GM12878 (cell line): ENCODE results near the gene RPLP1. TPM values are rescaled to one million over a fixed set of nuclear protein-coding genes. Genes with fewer than 3 reads are reported as not detected.

ENCODE experiments used
- ATAC-seq: fragments of 200-7000 bp; cut with Tn5 transposase; 3 replicates; pipeline ENCODE4 v1.9.1; 2020; ENCODE audit warnings: mild to moderate bottlenecking, moderate library complexity
- BruUV-seq: library from RNA; stranded (reverse); fragments of 400-500 nt; replicated peaks from 2 replicates; lab custom pipeline; 2021; lab: Mats Ljungman, UMichigan
- CTCF ChIA-PET: fragments of 300-600 bp; sonication (Branson Sonifier 250); formaldehyde crosslinking; extraction: SDS; loops from one replicate; lab custom pipeline; 2021; ENCODE audit warnings: inconsistent platforms; lab: Yijun Ruan, JAX
- POLR2A ChIA-PET: fragments of 350-600 bp; formaldehyde crosslinking; extraction: SDS; loops from one replicate; lab custom pipeline; 2021; ENCODE audit warnings: inconsistent platforms; lab: Charles Lee
- RAD21 ChIA-PET: fragments of 300-600 bp; sonication (Branson Sonifier 250); formaldehyde crosslinking; loops from one replicate; lab custom pipeline; 2023; ENCODE audit warnings: antibody characterized with exemption; ENCODE audit not compliant: unreplicated experiment; lab: Charles Lee
- SMC1A ChIA-PET: fragments of 300-600 bp; sonication (Branson Sonifier 250); formaldehyde crosslinking; loops from one replicate; lab custom pipeline; 2023; ENCODE audit not compliant: unreplicated experiment, uncharacterized antibody; lab: Charles Lee
- DNase-seq: peaks from one replicate; pipeline ENCODE4 v3.0.0-alpha.2; 2011; ENCODE audit warnings: low read depth, low spot score
- FAIRE-seq: peaks from 3 replicates; lab custom pipeline; 2011; peaks lifted over from hg19 to GRCh38; lab: Jason Lieb, UNC
- H2AFZ ChIP-seq: 2 replicates; pipeline ENCODE4 v1.6.0; 2011; ENCODE audit warnings: low read depth, low read length, control low read depth; ENCODE audit not compliant: control insufficient read depth
- H3K27ac ChIP-seq: 2 replicates; pipeline ENCODE4 v1.5.1; 2011; ENCODE audit warnings: control low read depth; ENCODE audit not compliant: control insufficient read depth, insufficient read depth
- H3K27me3 ChIP-seq, 2 experiments: replicated peaks in 1 of 2; 2 replicates each; pipeline versions ENCODE4 v1.6.0 to v1.6.1; 2011; ENCODE audit warnings: low read length in 1 of 2; ENCODE audit not compliant: control insufficient read depth in 2 of 2, insufficient read depth in 2 of 2
- H3K36me3 ChIP-seq, 2 experiments: 2 replicates each; pipeline ENCODE4 v1.5.1; 2011; ENCODE audit warnings: low read length in 1 of 2; ENCODE audit not compliant: control insufficient read depth in 2 of 2, insufficient read depth in 2 of 2
- H3K4me1 ChIP-seq: 2 replicates; pipeline ENCODE4 v1.6.1; 2011; ENCODE audit warnings: mild to moderate bottlenecking, low read length, moderate library complexity, mixed read lengths; ENCODE audit not compliant: control insufficient read depth, insufficient read depth
- H3K4me2 ChIP-seq: 2 replicates; pipeline ENCODE4 v1.6.0; 2011; ENCODE audit warnings: control low read depth; ENCODE audit not compliant: control insufficient read depth, insufficient read depth
- H3K4me3 ChIP-seq: fragments of 200-600 bp; sonication (generic); 2 replicates; pipeline ENCODE4 v1.5.1; 2016
- H3K79me2 ChIP-seq: 2 replicates; pipeline ENCODE4 v1.6.0; 2011; ENCODE audit warnings: low read length; ENCODE audit not compliant: control insufficient read depth, insufficient read depth
- H3K9ac ChIP-seq: 2 replicates; pipeline ENCODE4 v1.8.0; 2011; ENCODE audit warnings: low read length, control low read depth, mixed read lengths; ENCODE audit not compliant: control insufficient read depth, insufficient read depth
- H3K9me3 ChIP-seq: replicated peaks from 3 replicates; pipeline ENCODE4 v1.5.1; 2011; ENCODE audit warnings: mild to moderate bottlenecking, low read length; ENCODE audit not compliant: control insufficient read depth, insufficient read depth
- H4K20me1 ChIP-seq: 2 replicates; pipeline ENCODE4 v1.6.0; 2011; ENCODE audit not compliant: control insufficient read depth, insufficient read depth
- ASH2L ChIP-seq: fragments of 300-600, 200-600 bp; sonication (generic); IDR thresholded peaks from 2 replicates; pipeline ENCODE4 v1.6.1; 2017; ENCODE audit warnings: low read depth, mild to moderate bottlenecking, borderline replicate concordance
- EP300 ChIP-seq, 2 experiments: fragments of 150-350 bp in 1 of 2; IDR thresholded peaks; 2 replicates each; pipeline ENCODE4 v1.6.1; 2011 to 2012; ENCODE audit warnings: low read depth in 2 of 2, low read length in 2 of 2, borderline replicate concordance in 1 of 2, improper control_type of control experiment in 1 of 2, inconsistent platforms in 1 of 2; ENCODE audit not compliant: control insufficient read depth in 1 of 2
- ESRRA ChIP-seq: IDR thresholded peaks from 2 replicates; pipeline ENCODE4 v1.6.1; 2012; ENCODE audit warnings: mild to moderate bottlenecking, low read length, improper control_type of control experiment
- GABPA ChIP-seq: IDR thresholded peaks from 2 replicates; pipeline ENCODE4 v1.6.1; 2014; ENCODE audit warnings: antibody characterized with exemption, low read depth, mild to moderate bottlenecking, inconsistent platforms
- HDGF ChIP-seq: fragments of 450-650 bp; IDR thresholded peaks from 2 replicates; pipeline ENCODE4 v1.6.1; 2016; ENCODE audit warnings: antibody characterized with exemption
- NFIC ChIP-seq: IDR thresholded peaks from 2 replicates; pipeline ENCODE4 v1.6.1; 2012; ENCODE audit warnings: low read depth, mild to moderate bottlenecking, inconsistent platforms, low read length, moderate library complexity
- RAD21 ChIP-seq: IDR thresholded peaks from 2 replicates; pipeline ENCODE4 v1.6.1; 2011; ENCODE audit warnings: mild to moderate bottlenecking, low read depth, low read length, moderate library complexity; ENCODE audit not compliant: insufficient read depth
- REST ChIP-seq: IDR thresholded peaks from 2 replicates; pipeline ENCODE4 v1.6.1; 2012; ENCODE audit warnings: mild to moderate bottlenecking, low read depth, low read length
- SMAD1 ChIP-seq: fragments of 450-650 bp; IDR thresholded peaks from 2 replicates; pipeline ENCODE4 v1.6.1; 2018; ENCODE audit warnings: mild to moderate bottlenecking, low read depth; ENCODE audit not compliant: partially characterized antibody
- SP1 ChIP-seq: IDR thresholded peaks from one replicate; pipeline ENCODE4 v1.6.1; 2011; ENCODE audit warnings: low read depth, low read length
- SPI1 ChIP-seq: IDR thresholded peaks from 2 replicates; pipeline ENCODE4 v1.6.1; 2011; ENCODE audit warnings: low read depth, mild to moderate bottlenecking, low read length, moderate library complexity, borderline replicate concordance; ENCODE audit not compliant: insufficient read depth
- TBL1XR1 ChIP-seq: IDR thresholded peaks from 2 replicates; pipeline ENCODE4 v1.6.1; 2012; ENCODE audit warnings: low read depth, low read length, improper control_type of control experiment
- ZBTB33 ChIP-seq: fragments of 450-650 bp; IDR thresholded peaks from 2 replicates; pipeline ENCODE4 v1.6.1; 2017; ENCODE audit warnings: mild to moderate bottlenecking
- ZNF217 ChIP-seq: fragments of 450-650 bp; IDR thresholded peaks from 2 replicates; pipeline ENCODE4 v1.6.1; 2017; ENCODE audit warnings: antibody characterized with exemption, mild to moderate bottlenecking
- WGBS: methylation state at CpG from one replicate; pipeline ENCODE4 v1.1.6; 2016; ENCODE audit warnings: low lambda C conversion rate; ENCODE audit not compliant: insufficient replicate concordance, insufficient coverage; ENCODE audit errors: missing lambda C conversion rate; 5-methylcytosine and 5-hydroxymethylcytosine counted together
- in situ Hi-C: fragments of 300-500 bp; cut with MboI; formaldehyde crosslinking; loops from 9 replicates; pipeline ENCODE4 v1.14.3; 2018; ENCODE audit warnings: mixed read lengths
- intact Hi-C: fragments of 100-400 bp; cut with micrococcal nuclease; formaldehyde crosslinking; loops from one replicate; pipeline ENCODE4 v1.14.2; 2022; ENCODE audit not compliant: unreplicated experiment
- polyA plus RNA-seq, 11 experiments: library from polyadenylated mRNA; depleted of rRNA in 4 of 11; unstranded in 6 of 11; stranded (reverse) in 5 of 11; fragments of >200 nt; fragmentation: Nextera tagmentation in 4 of 11; fragmentation: Illumina TruSeq in 1 of 11; extraction: Ambion mirVana in 4 of 11; extraction: Trizol in 1 of 11; gene quantifications; 1 replicate in 1 of 11; 2 replicates in 10 of 11; pipeline versions ENCODE4 v1.2.1 to v1.2.3, GENCODE V29; 2011 to 2016; ENCODE audit warnings: inconsistent platforms in 2 of 11, missing spikeins in 2 of 11, low read depth in 1 of 11
- total RNA-seq, 4 experiments: library from RNA; depleted of rRNA in 3 of 4; stranded (reverse); fragments of >200 nt in 3 of 4; fragmentation: Illumina TruSeq in 1 of 4; extraction: Trizol in 1 of 4; gene quantifications; 2 replicates each; pipeline versions ENCODE4 v1.2.1 to v1.2.3, GENCODE V29; 2013 to 2021
- TF ChIP-seq, protein P1 (sequence below): fragments of 450-650 bp; conservative IDR thresholded peaks from 2 replicates; pipeline ENCODE4 v1.6.1; 2017; ENCODE audit warnings: mild to moderate bottlenecking, moderate library complexity
- TF ChIP-seq, protein P2 (sequence below): IDR thresholded peaks from 2 replicates; pipeline ENCODE4 v1.6.1; 2011; ENCODE audit warnings: borderline replicate concordance, low read depth, mild to moderate bottlenecking, moderate library complexity, low read length; ENCODE audit not compliant: insufficient read depth, poor library complexity, severe bottlenecking

Gene RPLP1
- total and polyA plus RNA-seq, 10 of the 15 experiments (the other 5 are each of a cell fraction or from before 2014, with no cell fraction given) = 217 to 3,098 (median 1,664) TPM

DNA sequence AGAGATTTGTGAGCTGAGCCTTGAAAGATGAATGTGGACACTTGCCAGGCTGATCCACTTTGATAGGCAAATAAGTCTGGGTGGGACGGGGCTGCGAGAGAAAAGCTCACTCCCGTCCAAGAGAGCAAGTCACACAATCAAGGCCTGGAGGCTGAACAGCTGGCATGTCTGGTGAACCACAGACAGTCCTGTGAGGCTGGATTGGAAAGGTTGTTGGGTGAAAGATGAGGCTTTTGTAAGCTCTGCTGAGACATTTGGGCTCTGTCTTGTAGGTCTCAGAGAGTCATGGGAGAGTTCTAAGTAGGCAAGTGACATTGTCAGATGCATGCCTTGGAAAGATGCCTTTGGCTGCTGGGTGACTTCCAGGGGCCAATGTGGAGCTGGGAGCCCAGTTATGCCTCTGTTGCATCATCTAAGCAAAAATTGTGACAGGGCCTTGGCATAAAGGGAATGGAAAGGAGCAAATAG is 38.5 kb downstream of the RPLP1 start:
- ChIA-PET SMC1A (no interaction called here), CTCF (interaction anchor here (1.6 kb wide), 1 partner anchor 16 kb away, joined by 4 read pairs; no protein-coding TSS in a partner anchor), POLR2A (no interaction called here), RAD21 (no interaction called here)
- Histone ChIP-seq H3K27me3 (no peaks in the 10 kb centered on the region; a peak in 2 of 4 replicates), H2AFZ (no peak overlapping the region), H3K4me1 (no peaks in the 10 kb centered on the region), H4K20me1 (no peaks in the 10 kb centered on the region), H3K4me3 (no peak overlapping the region), H3K27ac (no peak overlapping the region), H3K79me2 (no peaks in the 10 kb centered on the region), H3K9me3 (no peaks in the 10 kb centered on the region; the same call in 2 of the 3 replicates), H3K36me3 (no peaks in the 10 kb centered on the region), H3K4me2 (no peak overlapping the region), H3K9ac (no peak overlapping the region)
- no peak for FAIRE-seq
- BruUV-seq = no TSS peak
- in situ Hi-C loops (no loop called here), intact Hi-C loops (no loop called here)
- no peak for DNase-seq
- WGBS = 47% methylated on average over 3 of the region's 3 CpGs
- no peak for ATAC-seq
- TF ChIP-seq SPI1 (no peak), GABPA (no peak), EP300 (IDR thresholded peaks at IDR 0.05; ENCODE audit: borderline replicate concordance in 1 of 2, control insufficient read depth in 1 of 2, low read depth in 2 of 2, low read length in 2 of 2) (no peak), ESRRA (no peak), REST (no peak), TBL1XR1 (no peak), SP1 (no peak), HDGF (no peak), ZBTB33 (no peak), ASH2L (no peak), SMAD1 (no peak), RAD21 (no peak), NFIC (no peak), ZNF217 (no peak)
- TF ChIP-seq, protein P1, sequence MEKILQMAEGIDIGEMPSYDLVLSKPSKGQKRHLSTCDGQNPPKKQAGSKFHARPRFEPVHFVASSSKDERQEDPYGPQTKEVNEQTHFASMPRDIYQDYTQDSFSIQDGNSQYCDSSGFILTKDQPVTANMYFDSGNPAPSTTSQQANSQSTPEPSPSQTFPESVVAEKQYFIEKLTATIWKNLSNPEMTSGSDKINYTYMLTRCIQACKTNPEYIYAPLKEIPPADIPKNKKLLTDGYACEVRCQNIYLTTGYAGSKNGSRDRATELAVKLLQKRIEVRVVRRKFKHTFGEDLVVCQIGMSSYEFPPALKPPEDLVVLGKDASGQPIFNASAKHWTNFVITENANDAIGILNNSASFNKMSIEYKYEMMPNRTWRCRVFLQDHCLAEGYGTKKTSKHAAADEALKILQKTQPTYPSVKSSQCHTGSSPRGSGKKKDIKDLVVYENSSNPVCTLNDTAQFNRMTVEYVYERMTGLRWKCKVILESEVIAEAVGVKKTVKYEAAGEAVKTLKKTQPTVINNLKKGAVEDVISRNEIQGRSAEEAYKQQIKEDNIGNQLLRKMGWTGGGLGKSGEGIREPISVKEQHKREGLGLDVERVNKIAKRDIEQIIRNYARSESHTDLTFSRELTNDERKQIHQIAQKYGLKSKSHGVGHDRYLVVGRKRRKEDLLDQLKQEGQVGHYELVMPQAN = no peak
- TF ChIP-seq, protein P2, sequence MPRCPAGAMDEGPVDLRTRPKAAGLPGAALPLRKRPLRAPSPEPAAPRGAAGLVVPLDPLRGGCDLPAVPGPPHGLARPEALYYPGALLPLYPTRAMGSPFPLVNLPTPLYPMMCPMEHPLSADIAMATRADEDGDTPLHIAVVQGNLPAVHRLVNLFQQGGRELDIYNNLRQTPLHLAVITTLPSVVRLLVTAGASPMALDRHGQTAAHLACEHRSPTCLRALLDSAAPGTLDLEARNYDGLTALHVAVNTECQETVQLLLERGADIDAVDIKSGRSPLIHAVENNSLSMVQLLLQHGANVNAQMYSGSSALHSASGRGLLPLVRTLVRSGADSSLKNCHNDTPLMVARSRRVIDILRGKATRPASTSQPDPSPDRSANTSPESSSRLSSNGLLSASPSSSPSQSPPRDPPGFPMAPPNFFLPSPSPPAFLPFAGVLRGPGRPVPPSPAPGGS = no peak
